Stimulated activated CD4-positive, alpha-beta T cell treated with anti-CD3 and anti-CD28 coated beads, Interleukin-1b, Interleukin-23, amount 100 ng/mL, for 1 hour (primary cell): ENCODE results near the gene ARSA.
"Not testable (repeated sequence)": the region's sequence is repeated elsewhere in the genome, so short reads cannot be mapped to it uniquely, and the experiment has no call there.

Experiments used
- DNase-seq, 2 donors: peaks; one replicate each; pipeline ENCODE4 v3.0.0-alpha.2; 2020; ENCODE audit warnings: low read depth in 2 of 2

Gene ARSA

GRCh38 chr22:50654664-50655063, 26.7 kb upstream of the ARSA start:
- DNase-seq, result not testable (repeated sequence)

GRCh38 chr22:50653256-50653655, 25.3 kb upstream of the ARSA start:
- DNase-seq, result no peak

- DNase-seq, result not testable (repeated sequence)
Measured at GRCh38 chr22:50643821-50644101, 15.8 kb upstream of the ARSA start.

GRCh38 chr22:50643021-50643820, 15.3 kb upstream of the ARSA start:
- DNase-seq, result not testable (repeated sequence)

- no peak for DNase-seq
Measured at GRCh38 chr22:50641696-50642607, 14.0 kb upstream of the ARSA start.

- no peak for DNase-seq
Measured at GRCh38 chr22:50640857-50641647, 13.1 kb upstream of the ARSA start.

GRCh38 chr22:50640296-50640695, 12.3 kb upstream of the ARSA start:
- DNase-seq, result not testable (repeated sequence)

GRCh38 chr22:50635591-50635990, 7.6 kb upstream of the ARSA start:
- DNase-seq, result no peak

GRCh38 chr22:50633771-50634170, 5.8 kb upstream of the ARSA start:
- no peak for DNase-seq

GRCh38 chr22:50633086-50633485, 5.1 kb upstream of the ARSA start:
- DNase-seq, result no peak

- DNase-seq, result no peak
Measured at GRCh38 chr22:50630376-50630775, 2.4 kb upstream of the ARSA start.

- DNase-seq, result no peak
Measured at GRCh38 chr22:50628543-50629134, 687 bp upstream of the ARSA start.

- DNase-seq, result no peak
Measured at GRCh38 chr22:50626850-50627641, 906 bp downstream of the ARSA start.

- no peak for DNase-seq
Measured at GRCh38 chr22:50626314-50626849, 1.6 kb downstream of the ARSA start.

- no peak for DNase-seq
Measured at GRCh38 chr22:50625568-50626313, 2.2 kb downstream of the ARSA start.

- no peak for DNase-seq
Measured at GRCh38 chr22:50625131-50625567, 2.8 kb downstream of the ARSA start.

GRCh38 chr22:50624347-50625130, 3.4 kb downstream of the ARSA start:
- no peak for DNase-seq

GRCh38 chr22:50622723-50623327, 5.1 kb downstream of the ARSA start:
- DNase-seq, result no peak
